WTC11 (cell line): ENCODE data around the gene RGMA.

Experiments
- CBFB ChIP-seq: sonication (generic); formaldehyde crosslinking; IDR thresholded peaks from 2 replicates; pipeline ENCODE4 v1.8.1; 2022; ENCODE audit warnings: mild to moderate bottlenecking, low read depth, missing genetic modification reagents
- KAT7 ChIP-seq: sonication (generic); formaldehyde crosslinking; IDR thresholded peaks from 2 replicates; pipeline ENCODE4 v1.8.1; 2023; ENCODE audit warnings: missing genetic modification reagents, mild to moderate bottlenecking, borderline replicate concordance
- NFE2L1 ChIP-seq: sonication (generic); formaldehyde crosslinking; IDR thresholded peaks from 2 replicates; pipeline ENCODE4 v1.8.1; 2023; ENCODE audit warnings: missing genetic modification reagents
- SMAD3 ChIP-seq: sonication (generic); formaldehyde crosslinking; IDR thresholded peaks from 2 replicates; pipeline ENCODE4 v1.8.0; 2022; ENCODE audit warnings: missing genetic modification reagents, mild to moderate bottlenecking, borderline replicate concordance
- TF ChIP-seq, protein P1 (sequence below): fragments of 200-600 bp; IDR thresholded peaks from 2 replicates; pipeline ENCODE4 v1.8.0; 2022; ENCODE audit warnings: antibody characterized with exemption
- TF ChIP-seq, protein P2 (sequence below): sonication (generic); formaldehyde crosslinking; IDR thresholded peaks from 2 replicates; pipeline ENCODE4 v1.8.0; 2023; ENCODE audit warnings: mild to moderate bottlenecking, missing genetic modification reagents

GRCh38 chr15:93063262-93063671 is 25.7 kb downstream of the RGMA start:
- no peak for TF ChIP-seq CBFB (CRISPR knock-in tag)
- TF ChIP-seq, protein P1, sequence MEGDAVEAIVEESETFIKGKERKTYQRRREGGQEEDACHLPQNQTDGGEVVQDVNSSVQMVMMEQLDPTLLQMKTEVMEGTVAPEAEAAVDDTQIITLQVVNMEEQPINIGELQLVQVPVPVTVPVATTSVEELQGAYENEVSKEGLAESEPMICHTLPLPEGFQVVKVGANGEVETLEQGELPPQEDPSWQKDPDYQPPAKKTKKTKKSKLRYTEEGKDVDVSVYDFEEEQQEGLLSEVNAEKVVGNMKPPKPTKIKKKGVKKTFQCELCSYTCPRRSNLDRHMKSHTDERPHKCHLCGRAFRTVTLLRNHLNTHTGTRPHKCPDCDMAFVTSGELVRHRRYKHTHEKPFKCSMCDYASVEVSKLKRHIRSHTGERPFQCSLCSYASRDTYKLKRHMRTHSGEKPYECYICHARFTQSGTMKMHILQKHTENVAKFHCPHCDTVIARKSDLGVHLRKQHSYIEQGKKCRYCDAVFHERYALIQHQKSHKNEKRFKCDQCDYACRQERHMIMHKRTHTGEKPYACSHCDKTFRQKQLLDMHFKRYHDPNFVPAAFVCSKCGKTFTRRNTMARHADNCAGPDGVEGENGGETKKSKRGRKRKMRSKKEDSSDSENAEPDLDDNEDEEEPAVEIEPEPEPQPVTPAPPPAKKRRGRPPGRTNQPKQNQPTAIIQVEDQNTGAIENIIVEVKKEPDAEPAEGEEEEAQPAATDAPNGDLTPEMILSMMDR: no peak
- no peak for TF ChIP-seq SMAD3 (CRISPR knock-in tag)
- TF ChIP-seq, protein P2, sequence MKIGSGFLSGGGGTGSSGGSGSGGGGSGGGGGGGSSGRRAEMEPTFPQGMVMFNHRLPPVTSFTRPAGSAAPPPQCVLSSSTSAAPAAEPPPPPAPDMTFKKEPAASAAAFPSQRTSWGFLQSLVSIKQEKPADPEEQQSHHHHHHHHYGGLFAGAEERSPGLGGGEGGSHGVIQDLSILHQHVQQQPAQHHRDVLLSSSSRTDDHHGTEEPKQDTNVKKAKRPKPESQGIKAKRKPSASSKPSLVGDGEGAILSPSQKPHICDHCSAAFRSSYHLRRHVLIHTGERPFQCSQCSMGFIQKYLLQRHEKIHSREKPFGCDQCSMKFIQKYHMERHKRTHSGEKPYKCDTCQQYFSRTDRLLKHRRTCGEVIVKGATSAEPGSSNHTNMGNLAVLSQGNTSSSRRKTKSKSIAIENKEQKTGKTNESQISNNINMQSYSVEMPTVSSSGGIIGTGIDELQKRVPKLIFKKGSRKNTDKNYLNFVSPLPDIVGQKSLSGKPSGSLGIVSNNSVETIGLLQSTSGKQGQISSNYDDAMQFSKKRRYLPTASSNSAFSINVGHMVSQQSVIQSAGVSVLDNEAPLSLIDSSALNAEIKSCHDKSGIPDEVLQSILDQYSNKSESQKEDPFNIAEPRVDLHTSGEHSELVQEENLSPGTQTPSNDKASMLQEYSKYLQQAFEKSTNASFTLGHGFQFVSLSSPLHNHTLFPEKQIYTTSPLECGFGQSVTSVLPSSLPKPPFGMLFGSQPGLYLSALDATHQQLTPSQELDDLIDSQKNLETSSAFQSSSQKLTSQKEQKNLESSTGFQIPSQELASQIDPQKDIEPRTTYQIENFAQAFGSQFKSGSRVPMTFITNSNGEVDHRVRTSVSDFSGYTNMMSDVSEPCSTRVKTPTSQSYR (CRISPR knock-in tag): no peak
- no peak for TF ChIP-seq NFE2L1 (CRISPR knock-in tag)
- no peak for TF ChIP-seq KAT7
